Stimulated activated CD4-positive, alpha-beta T cell treated with anti-CD3 and anti-CD28 coated beads, Interleukin-4, amount 100 ng/mL, for 24 hours (primary cell): ENCODE data around the gene SMKR1.
"Not testable (repeated sequence)": the region's sequence is repeated elsewhere in the genome, so short reads cannot be mapped to it uniquely, and the experiment has no call there.

Experiments
- DNase-seq: peaks from one replicate; pipeline ENCODE4 v3.0.0-alpha.2; 2020

Gene SMKR1

DNA sequence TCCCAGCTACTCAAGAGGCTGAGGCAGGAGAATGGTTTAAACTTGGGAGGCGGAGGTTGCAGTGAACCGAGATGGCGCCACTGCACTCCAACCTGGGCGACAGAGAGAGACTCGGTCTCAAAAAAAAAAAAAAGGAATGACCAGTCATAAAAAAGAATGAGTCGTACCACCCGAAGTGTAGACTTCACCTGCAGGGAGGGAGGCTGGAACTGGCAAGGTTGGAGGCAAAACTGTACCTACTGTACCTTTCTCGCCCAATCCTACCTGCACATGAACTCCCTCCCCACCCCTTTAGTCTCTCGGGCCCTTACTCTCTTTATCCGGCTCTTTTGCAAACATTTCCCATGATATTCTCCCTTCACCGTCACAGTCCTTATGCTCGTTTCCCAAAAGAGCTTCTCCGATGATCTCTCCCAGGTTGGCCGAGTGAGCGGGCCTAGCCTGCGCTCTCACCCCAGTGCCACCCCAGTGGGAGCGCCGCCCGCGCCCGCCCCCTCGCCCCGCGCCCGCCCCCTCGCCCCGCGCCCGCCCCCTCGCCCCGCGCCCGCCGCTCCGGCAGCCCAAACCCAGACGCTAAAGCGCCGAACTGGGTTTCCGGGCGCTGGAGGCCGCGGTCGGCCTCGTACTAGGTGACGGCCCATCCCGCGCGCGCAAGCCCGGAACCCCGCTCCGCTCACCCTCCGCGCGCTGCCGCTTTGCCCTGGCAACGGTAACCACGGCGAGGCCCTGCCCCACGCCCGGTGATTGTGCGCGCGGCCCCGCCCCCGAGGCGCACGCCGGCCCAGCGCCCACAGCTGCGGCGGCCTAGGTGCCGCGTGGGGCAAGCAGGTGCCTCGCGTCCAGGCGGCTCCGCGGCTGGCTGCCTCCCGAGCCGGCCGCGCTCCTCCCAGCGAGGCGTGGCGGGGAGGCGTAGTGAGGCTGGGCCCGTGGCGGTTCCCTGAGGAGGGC, at the start of gene SMKR1:
Gene SMKR1 (plus strand): TSS at position 772 of the 948 bp plus-strand sequence. CDS start 294 bp downstream, outside the sequence.
- peak; percentile 90 for DNase-seq

DNA sequence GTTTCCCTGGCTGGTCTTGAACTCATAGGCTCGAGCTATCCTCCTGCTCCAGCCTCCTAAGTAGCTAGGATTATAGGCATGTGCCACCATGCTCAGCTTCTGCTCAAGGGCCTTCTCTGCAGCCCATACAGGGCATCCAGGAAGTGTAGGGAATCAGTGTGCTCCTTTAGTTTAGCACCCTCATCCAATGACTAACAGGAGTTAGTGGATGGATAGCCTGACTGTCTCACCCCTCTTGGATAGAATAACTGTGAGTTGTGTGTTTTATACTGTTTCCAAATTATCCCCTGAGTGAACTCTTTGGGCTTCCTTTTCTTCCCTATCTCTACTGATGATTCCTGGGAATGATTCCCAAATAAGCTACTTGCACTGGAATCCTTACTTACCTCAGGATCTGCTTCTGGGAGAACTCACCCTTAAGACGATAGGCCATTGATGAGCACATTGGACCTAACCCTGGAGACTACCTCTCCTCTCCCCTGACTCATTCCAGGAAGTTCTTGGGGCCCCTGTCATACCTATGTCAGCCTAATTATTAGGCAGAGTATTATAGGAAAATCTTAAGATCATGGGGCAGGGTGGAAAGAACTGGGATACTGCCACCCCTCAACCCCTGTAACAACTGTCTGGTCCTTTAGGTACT, 49.6 kb upstream of the SMKR1 start:
- no peak for DNase-seq

DNA sequence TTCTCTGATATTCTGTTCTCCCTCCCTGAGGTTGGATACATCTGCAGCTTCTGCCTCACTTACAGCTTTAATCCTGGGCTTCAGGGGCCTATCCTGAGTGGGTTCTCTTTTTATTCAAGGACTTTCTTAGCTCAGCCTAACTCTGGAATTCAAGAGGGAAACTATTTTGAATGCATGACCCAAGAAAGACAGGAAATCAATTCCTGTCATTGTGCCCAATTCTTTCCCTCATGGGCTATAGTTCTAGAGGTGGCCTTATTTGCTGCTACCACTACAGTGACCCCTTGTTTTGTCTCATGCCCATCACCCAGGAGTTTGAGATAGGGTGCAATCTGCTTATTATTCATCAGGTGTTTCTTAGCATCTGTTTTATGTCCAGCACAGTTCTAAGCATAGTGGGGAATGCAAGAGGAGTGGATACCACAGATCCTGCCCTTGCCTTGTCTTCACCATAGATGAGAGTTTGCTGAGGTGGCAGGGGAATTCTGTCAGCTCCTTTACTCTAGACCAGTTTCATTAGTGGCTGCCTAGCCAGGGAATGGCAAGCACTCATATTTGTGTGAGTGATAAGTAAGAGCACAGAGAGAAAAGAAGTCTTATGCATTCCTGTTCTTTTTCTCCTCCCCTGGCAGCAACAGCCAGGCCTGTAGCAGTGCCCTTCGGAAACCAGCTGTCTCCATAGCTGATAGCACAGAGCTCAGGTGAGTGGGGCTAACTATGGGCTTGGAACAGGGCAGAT, 48.7 kb upstream of the SMKR1 start:
- no peak for DNase-seq

DNA sequence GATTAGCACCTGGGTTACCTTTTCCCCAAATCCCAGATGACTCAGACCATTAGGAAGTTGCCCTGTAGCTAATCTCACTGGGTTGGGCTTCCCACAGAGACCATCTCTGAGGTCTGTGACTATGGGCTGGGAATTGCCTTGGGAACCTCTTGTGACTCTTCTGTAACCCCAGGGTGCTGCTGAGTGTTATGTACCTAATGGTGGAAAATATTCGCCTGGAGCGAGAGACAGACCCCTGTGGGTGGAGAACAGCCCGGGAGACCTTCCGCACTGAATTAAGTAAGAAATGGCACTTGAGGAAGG, 48.1 kb upstream of the SMKR1 start:
- no peak for DNase-seq

DNA sequence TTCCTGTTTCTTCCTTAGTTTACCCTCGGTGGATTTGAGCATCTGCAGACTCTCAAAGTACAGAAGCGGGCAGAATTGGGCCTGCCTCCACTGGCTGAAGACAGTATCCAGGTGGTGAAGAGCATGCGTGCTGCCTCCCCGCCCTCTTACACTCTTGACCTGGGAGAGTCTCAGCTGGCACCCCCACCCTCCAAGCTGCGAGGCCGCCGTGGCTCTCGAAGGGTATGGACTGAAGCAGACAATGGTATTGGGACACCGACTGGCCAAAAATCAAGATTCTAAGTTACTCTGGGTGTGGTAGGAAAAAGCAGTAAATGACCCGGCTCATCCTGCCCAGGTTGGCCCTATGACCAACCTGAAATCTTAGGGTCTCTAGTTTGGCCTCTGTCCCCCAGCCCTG, 45.9 kb upstream of the SMKR1 start:
- DNase-seq = no peak

DNA sequence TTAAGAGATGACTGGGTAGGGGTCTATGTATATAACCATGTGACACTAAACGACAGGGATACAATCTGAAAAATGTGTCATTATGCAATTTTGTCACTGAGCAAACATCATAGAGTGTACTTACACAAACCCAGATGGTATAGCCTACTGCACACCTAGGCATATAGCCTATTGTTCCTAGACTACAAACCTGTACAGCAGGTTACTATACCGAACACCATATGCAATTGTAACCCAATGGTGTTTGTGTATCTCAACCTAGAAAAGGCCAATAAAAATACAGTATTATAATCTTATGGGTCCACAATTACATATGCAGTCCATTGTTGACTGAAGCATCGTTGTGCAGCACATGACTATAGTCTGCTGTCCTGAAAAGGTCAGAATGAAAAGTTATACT, 45.2 kb upstream of the SMKR1 start:
- no peak for DNase-seq

DNA sequence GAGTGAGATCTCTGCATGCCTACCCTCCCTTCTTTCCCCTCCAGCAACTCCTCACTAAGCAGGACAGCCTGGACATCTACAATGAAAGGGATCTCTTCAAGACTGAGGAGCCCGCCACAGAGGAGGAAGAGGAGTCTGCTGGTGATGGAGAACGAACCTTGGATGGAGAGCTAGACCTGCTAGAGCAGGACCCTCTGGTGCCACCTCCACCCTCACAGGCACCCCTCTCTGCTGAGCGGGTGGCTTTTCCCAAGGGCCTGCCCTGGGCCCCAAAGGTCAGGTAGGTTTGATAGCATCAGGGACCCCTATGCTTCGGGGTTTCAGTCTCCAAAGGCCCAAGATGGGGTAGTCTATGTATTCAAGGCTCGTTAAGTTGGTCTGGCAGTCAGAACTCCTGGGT, 44.2 kb upstream of the SMKR1 start:
- no peak for DNase-seq

DNA sequence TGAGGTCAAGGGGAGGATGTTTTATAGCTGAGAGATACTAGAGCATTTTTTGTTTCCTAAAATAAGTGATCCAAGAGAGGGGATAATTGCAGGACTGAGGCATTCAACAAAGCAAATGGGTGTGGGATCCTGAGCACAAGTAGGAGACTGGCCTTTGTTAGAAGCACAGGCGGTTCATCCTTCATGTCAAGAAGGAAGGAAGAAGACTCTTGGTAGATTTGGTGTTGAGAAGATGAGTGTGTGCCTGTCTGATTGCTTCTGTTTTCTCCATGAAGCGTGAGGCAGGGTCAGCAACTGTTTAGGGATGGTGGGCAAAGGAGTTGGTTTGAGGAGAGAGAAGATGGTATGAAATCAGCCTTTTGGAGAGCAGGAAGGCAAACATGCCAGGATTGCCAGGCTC, 40.5 kb upstream of the SMKR1 start:
- DNase-seq = no peak

DNA sequence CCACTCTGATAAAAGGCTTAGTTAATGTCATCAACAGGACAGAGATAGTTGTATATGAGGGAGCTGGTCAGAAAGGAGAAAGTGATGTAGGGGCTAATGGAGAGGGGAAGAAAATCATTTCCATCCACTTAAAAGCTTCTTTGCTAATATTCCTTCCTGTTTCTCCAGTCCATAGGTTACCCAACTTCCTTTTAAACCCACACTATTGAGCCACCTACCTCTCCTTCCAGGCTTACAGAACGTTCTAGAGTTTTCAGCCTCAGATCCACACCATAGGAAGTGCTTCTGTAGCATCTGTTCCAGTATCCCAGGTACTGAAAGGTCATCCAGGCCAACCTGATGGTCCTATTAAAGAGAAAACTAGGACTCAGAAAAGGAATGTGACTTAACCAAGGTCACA, 39.9 kb upstream of the SMKR1 start:
- no peak for DNase-seq

DNA sequence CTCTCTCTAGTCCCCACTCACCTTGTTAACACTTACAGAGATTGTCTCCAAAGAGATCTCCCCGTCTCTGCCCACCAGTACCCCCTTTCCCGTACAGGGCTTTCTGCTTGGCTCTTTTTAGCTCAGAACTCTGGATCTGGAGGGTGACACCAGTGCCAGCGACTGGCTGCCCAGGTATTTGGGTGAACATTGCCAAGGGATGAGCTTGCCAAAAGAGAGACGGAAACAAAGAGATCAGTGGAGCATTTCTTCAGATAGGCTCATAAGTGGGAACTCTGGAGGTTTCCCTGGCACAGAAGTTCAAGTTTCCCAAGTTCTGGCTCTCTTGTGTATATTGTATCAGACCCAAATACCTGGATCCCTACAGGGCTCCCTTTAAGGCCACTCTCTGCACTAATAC, 38.1 kb upstream of the SMKR1 start:
- DNase-seq = no peak

DNA sequence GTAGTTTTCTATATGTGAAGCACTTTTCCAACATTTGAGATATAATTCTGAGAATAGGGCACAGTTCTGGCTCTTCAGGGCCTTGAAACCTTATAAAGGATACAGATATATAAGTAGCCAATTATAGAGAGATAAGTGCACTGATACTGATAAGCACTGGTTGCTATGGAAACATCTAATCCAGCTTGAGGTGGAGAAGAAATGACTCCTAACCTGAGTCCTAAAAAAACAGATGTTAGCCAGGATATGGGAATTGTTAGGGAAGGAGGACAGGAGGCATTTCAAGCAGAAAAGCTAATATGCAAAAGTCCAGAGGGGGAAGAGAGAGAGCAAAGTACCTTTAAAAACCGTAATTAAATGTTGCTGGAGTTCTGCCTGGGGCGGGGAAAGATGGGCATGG, 37.3 kb upstream of the SMKR1 start:
- no peak for DNase-seq

DNA sequence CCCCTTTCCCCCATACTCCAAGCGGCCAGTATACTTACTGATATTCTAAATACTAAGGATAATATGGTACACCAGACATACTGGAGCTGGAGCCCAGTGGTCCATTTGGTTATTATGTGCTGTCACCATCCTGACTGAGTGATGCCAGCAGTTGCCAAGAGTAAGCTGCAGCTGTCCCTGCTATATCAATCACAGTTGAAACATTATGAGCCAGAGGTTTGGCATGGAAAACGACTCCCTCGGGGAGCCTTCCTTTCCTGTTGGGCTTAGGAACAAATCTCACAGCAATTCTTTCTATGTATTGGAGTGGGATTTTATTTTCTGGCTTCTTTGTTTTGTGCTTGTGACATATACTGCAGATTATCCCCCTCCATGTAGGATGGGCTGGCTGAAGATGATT, 35.5 kb upstream of the SMKR1 start:
- DNase-seq = no peak

DNA sequence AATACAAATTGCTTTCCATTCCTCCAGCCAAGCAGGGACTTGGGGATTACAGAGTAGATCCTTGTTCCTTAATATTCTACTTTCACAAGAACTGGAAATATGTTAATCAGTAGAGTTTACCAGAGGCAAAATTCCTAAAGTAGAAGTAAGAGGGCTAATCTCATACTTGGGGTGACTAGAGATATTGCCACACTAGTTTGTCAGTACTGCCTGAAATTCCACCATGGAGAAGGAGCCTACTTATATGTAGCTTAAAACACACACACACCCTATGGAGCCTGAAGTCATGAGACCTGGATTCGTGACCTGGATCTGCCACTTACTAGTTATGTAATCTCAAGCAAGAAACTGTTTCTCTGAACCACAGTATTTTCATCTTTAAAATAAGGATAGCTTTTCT, 34.2 kb upstream of the SMKR1 start:
- no peak for DNase-seq

DNA sequence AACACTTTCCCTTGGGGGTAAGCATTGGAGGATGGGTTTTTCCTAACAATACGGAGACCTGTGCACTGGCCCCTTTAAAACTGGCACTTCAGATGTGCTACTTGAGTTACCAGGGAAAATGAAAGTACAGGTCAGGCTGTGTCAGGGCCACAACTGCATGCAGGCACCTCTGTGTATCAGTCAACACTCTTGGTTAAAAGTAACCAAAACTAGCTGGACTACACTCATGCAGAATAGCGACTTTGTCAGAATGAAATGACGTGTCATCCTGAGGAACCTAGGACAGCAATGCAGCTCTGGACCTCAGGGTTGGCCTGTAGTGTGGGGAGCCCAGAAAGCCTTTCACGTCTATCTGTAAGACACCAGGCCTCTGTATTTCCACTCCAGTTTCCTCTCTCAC, 33.8 kb upstream of the SMKR1 start:
- no peak for DNase-seq

DNA sequence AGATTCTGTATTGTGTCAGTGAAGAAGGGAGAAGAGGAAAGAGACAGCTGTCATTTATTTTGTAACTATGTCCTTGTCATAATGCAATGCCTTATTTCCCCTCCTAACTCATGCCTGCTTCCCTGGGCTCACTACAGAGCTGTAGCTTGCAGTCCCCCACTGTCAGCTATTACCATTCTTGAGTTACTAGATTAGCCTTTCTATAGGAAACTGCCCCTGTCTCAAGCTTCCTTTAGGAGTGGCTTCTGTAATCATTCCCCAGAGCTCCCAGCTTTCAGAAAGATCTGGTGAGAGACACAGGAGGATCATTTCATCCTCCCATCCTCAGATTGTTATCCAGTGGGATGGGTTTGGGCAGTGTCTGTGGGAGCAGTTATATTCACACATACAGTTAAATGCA, 32.4 kb upstream of the SMKR1 start:
- DNase-seq = no peak

DNA sequence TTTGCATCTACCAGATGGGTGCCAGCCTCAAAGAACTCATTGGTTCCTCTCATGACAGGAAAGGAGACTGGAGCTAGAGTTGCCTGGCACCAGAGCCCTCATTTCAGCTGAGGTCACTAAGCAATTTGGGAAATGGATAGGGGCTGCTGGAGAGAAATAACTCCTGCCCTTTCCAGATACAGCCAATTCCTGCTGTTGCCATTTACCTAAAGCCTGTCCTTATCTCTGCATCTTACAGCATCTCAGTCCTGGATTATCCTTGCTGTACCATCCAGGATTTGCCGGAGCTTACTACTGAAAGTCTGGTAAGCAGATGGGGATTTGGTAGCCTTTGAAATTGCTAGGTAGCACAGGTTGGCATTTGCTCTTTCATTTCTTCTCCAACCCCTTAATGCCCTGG, 31.9 kb upstream of the SMKR1 start:
- DNase-seq = no peak

DNA sequence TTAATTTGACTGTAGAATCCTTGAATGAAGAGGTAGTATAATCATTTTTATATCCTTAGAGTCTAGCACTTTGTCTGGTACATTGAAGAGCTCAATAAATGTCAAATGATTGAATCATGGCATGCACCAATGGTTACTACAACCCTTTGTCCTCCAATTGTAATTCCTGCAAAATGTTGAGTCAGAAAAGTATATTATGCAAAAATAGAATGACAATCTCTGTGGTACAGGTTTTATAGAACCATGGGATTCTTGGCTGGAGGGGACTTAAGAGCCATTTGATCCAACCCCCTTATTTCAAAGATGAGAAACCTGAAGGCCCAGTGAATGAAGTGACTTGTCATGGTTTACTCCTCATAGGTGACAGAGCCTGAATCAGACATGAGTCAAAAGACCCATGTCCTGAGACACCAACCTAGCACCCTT, 30.9 kb upstream of the SMKR1 start:
- peak; percentile 12 for DNase-seq

DNA sequence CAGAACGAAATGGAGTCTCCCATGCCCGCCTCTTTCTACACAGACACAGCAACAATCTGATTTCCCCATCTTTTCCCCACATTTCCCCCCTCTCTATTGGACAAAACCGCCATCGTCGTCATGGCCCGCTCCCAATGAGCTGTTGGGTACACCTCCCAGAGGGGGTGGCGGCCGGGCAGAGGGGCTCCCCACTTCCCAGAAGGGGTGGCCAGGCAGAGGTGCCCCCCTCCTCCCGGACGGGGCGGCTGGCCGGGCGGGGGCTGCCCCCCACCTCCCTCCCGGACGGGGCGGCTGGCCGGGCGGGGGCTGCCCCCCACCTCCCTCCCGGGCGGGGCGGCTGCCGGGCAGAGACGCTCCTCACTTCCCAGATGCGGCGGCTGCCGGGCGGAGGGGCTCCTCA, 26.4 kb upstream of the SMKR1 start:
- not testable (repeated sequence) for DNase-seq

DNA sequence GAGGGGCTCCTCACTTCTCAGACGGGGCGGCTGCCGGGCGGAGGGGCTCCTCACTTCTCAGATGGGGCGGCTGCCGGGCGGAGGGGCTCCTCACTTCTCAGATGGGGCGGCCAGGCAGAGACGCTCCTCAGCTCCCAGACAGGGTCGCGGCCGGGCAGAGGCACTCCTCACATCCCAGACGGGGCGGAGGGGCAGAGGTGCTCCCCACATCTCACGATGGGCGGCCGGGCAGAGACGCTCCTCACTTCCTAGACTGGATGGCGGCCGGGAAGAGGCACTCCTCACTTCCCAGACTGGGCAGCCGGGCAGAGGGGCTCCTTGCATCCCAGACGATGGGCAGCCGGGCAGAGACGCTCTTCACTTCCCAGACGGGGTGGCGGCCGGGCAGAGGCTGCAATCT, 25.9 kb upstream of the SMKR1 start:
- not testable (repeated sequence) for DNase-seq

DNA sequence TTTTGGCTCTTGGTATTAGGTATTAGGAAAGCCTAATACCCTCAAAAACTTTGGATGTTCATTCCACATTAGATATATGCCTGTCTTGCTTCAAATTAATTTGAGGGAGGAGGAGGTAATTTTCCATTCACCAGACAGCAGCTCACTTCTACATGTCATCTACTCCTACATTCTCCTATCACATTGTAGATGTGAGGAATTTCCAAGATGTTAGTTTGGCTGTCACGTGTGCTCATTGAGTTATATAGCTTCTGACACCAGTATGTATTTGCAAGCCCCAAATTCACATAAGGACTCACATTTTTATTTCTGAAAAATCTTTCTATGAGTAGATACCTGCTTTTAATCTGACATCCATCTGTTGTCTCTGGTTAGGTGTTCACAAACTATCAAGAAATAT, 22.5 kb upstream of the SMKR1 start:
- no peak for DNase-seq

DNA sequence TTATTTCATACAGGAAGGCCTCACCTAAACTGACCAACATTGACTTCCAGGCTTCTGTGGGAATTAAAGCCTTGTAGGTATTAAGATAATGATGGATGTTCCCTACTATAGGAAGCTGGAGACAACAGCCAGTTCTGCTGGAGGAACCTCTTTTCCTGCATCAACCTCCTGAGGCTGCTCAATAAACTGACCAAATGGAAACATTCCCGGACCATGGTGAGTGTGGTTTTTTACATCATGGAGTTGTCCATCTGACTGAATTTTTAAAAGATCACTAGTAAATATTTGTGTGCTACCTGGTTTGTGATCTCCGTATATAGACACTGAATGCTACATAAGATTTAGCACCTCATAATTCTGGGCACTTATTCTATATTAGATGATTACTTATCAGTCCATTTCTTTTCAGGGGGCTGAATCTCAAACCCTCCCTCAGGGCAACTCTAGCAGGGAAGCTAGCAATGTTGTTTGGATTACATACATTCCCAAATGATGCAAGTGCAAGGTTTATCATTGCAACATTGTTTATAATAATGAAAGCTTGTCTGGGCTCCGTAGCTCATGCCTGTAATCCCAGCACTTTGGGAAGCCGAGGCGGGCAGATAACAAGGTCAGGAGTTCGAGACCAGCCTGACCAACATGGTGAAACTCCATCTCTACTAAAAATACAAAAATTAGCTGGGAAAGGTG, 21.5 kb upstream of the SMKR1 start:
- DNase-seq = no peak

DNA sequence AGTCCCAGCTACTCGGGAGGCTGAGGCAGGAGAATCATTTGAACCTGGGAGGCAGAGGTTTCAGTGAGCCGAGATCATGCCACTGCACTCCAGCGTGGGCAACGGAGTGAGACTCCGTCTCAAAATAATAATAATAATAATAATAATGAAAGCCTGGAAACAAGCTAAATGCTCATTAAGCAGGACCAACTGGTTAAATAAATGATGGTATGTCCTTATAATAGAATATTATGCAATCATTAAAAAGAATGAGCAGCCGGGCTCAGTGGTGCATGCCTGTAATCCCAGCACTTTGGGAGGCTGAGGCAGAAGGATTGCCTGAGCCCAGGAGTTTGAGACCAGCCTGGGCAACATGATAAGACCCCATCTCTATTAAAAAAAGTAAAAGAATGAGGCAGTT, 21.0 kb upstream of the SMKR1 start:
- DNase-seq = not testable (repeated sequence)

DNA sequence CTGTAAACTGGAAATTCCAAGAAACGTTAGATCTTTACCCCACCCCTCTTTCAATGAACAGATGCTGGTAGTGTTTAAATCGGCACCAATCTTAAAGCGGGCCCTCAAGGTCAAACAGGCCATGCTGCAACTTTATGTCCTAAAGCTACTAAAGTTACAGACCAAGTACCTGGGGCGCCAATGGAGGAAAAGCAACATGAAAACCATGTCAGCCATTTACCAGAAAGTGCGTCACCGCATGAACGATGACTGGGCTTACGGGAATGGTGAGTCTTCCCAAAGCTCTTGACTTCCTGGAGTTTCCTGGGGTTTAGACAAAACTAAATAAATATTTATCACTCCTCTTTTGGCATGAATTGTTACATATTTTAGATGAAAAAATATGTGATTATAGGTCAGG, 19.6 kb upstream of the SMKR1 start:
- no peak for DNase-seq
